Amniotic stem cell (primary cell): ENCODE results near the gene IGF2BP2.

Experiments
- DNase-seq: peaks from one replicate; lab custom pipeline; 2025; lab: John Stamatoyannopoulos, UW

Gene IGF2BP2

GRCh38 chr3:185734725-185735096 lies 90.1 kb downstream of the IGF2BP2 start:
- no peak for DNase-seq

DNA sequence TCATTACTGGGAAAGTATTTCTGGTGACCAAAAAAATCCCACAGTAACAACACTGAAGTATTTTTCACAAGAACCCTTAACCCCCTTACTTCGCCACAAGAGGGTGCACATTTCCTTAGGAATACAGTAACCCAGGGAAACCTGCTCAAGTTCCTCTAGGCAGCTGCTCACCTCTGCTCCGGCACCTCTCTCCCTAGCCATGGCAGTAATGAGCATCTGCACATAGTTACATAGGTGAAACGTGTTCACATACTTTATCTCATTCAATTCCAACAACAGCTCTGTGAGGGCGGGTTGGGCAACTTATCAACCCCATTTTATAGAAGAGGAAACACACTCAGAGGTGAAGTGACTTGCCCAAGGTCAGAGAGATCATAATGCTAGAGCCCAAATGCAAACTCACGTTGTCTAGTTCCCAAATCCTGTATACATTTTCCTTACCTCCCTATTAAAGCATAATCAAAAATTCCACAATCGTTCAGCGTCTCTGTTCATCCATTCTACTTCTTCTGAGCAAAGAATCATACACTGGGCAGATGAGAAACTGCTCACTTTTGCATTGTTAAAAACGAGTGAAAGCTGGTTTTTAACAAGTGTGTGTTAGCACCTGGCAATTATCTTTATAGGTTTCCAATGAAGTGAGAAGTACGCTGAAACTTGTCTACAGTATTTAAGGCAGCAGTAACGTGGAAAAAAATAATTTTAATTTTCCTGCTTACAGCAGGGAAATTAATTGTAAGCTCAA lies 90.7 kb downstream of the IGF2BP2 start:
- peak; percentile 38 for DNase-seq

DNA sequence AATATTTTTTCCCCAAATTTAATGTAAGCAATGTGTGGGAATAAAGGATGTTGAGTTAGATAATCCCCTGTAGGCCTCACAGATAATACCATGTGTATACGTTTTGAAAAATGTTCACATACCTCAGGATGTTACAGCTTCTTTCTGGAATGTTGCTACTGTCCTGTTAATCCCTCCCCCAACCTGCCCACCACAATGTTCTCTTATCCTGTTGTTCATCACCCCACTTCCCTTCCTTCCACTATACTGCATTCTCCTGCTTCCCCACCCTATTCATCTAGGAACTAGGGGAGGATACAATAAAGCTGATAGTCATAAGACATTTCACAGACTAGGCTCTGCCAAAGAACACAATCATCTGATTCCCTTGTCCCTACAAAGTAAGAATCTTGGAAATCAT lies 92.1 kb downstream of the IGF2BP2 start:
- no peak for DNase-seq

GRCh38 chr3:185730550-185730949 lies 94.3 kb downstream of the IGF2BP2 start:
- no peak for DNase-seq

GRCh38 chr3:185729337-185730055 lies 95.3 kb downstream of the IGF2BP2 start:
- peak; percentile 80 for DNase-seq

DNA sequence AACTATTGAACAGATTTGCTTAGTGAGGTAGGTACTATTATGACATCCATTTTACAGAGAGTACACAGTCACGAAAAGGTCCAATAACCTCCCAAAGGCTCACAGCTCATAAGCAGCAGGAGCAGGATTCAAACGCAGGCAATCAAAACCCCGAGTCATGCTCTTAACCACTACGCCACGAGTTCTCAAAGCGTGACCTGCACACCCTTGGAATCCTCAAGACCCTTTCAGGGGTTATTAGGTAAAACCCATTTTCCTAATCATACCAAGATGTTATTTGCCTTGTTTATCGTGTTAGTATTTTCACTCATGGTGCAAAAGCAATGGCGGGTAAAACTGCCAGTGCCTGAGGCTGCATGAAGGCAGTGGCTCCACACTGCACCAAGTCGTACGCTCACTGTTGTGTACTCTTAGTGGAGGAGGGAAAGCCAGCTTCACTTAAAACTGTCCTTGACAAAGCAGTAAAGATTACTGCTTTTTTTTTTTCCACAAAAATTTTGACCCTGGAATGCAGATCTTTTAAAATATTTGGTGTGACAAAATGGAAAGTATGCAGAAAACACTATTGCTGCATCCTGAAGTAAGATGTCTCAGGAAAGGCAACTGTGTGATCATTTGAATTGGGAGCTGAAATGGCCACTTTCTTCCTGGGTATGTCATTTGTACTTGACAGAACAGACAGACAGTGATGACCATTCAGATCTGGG lies 96.1 kb downstream of the IGF2BP2 start:
- no peak for DNase-seq

DNA sequence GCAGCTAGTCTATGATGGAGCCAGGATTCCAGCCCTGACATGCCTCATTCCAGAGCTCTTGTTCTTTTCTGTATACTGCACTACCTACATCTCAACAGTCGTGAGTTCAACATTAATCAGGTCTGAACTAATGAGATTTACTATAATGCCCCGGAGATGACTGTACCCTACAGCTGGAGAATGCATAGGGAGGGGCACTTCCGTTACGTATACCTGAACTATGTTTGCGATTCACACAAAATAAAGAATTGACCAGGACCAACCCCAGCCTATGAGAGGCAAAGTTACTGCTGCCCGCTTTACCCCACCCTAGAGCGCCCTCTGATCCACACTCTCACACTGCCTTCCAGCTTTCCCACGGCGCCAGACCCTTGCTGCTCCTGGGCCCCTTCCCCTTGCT lies 97.0 kb downstream of the IGF2BP2 start:
- DNase-seq: no peak

DNA sequence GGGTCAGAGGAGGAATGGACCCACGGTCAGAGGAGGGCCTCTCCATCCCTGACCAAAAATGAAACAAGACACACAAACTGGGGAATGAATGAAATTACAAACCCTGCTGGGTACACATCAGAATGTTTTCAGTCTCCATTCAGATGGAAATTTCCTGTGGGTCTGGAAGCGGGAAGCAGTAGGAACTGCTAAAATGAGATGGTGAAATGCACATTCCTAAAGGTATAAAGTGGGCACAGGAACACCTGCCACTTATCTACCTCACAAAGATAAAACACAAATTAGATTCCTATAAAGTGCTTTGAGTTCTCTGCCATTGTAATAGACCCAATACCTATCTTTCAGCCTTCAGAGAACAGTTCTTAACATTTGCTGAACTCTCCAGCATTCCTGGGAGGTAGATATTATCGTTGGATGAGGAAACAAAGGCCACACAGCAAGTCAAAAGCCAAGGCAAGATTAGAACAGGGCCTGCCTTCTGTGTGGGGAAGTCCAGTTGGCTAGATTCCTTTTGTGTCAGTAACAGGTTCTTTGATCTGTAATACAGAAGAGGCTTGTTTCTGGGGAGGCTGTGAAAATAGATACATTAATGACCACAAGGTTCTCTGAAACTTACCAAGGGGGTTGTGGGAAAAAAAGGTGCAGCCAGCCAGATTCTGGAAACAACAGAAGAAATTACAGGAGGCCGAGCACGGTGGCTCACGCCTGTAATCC lies 98.4 kb downstream of the IGF2BP2 start:
- no peak for DNase-seq

DNA sequence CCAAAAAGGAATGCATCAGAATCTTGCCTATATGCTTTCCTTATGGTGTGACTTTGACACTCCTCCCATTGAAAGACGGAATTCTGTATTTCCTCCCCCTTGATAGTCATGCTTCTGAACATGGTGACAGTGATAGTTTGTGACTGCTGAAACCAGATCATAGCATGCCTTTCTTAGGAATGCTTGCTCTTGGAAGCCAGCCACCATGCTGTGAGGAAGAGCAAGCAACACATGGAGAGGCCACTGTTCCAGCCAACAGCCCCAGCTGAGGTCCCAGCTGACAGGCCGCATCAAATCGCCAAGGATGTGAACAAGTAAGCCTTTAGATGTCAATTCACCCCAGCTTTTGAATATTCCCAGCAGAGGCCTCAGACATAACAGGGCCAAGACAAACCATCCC lies 100.1 kb downstream of the IGF2BP2 start:
- DNase-seq: no peak

GRCh38 chr3:185724251-185724650 lies 100.6 kb downstream of the IGF2BP2 start:
- DNase-seq: no peak

DNA sequence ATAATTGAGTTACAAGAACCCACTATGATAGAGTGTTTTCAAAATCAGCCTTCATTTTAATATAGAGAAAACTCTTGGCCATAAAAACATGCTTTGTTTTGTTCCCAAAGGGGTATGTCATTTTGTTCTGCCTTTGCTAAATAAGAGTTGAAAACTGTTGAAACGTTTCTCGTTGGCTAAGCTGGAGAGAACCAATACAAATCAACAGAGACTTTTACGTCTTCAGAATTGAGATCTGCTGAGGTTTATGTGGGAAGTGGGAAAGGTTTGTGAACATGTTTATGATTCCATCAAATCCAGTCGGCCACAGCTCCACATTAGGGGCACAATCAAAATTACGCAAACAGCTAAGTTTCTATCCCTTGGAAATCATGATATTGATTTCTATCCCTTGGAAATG lies 102.0 kb downstream of the IGF2BP2 start:
- DNase-seq: no peak

DNA sequence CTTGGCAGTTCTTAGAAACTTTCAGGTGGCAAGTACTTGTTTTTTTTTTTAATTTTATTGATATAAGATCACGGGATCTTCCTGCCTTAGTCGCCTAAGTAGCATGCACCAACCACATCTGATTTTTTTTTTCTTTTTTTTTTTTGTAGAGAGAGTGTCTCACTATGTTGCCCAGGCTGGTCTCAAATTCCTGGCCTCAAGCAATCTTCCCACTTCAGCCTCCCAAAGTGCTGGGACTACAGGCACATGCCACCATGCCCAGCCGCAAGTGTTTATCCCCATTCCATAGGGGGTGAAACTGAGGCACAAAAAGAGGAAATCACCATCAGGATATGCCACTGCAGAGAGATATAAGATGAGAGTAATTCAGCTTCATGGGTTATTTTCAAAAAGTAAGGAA lies 102.9 kb downstream of the IGF2BP2 start:
- DNase-seq: no peak

GRCh38 chr3:185720326-185720725 lies 104.5 kb downstream of the IGF2BP2 start:
- DNase-seq: no peak

DNA sequence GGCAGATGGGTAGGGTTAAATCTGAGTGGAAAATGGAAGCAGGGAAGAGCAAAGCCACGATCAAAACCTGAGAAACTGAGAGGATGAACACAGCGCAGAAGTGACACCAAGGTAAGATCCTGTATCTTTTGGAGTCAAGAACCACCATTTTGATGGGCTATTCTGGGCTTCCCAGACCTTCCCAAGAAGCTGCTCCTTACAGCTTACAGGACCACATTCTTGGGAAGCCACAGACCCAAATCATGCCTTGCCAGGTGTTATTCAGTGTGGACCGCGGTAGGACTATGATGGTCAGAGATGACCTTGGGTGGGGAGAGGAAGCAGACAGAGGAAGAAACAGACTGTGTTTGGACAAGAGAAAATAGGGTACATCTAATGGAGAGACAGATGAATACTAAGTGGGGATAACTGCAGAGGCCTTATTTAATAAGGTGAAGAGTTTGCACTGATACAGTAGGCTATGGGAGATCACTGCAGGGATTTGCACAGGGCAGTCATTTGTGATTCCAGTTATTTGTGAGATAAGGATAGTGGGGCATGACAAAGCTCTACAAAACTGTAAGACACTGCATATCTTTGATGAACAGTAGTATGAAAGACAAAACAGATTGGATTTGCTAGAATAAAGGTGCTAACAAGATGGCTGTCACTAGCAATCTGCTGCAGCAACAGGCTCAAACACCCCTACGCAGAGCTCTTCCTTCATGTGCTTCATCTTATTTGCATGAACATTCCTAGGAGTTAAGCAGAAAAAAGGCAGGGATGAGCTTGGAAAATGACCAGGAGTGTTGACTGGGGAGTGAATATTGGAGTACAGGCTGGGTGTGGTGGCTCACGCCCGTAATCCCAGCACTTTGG lies 105.9 kb downstream of the IGF2BP2 start:
- no peak for DNase-seq

DNA sequence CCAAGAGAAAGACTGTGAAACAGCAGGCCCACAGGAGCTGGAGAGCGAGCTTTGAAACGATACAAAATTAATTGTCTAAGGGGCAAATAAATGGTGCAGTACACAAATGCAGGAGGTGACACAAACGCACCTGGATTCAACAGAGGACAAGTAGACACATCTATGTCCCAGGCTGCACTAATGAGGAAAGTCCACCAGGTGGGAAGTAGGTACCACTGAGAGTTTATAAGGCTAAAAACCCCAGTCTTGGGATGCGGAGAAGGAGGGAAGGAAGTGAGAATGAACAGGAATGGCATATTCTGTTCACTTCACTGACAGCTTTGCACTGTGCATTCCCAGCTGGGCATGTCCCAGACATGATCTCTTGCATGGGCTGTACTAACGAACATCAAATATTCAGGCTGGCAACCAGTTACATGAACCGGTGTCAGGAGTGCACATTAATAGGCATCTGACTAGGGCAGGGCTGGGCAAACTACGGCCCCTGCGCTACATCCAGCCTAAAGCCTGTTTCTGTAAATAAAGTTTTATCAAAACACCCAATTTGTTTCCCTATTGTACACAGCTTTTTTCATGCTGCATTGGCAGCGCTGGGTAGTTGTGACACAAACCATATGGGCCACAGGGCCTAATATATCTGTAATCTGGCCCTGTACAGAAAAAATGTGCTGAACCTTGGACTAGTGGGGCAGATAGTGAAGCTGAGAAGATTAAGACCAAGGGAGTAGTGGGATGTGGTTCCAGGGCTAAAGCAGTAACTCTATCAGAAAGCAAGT lies 107.0 kb downstream of the IGF2BP2 start:
- no peak for DNase-seq

- peak; percentile 30 for DNase-seq
These were observed 107.7 kb downstream of the IGF2BP2 start for GRCh38 chr3:185717121-185717520.

- no peak for DNase-seq
These were observed 108.3 kb downstream of the IGF2BP2 start for GRCh38 chr3:185716436-185717108.

GRCh38 chr3:185715091-185715490 lies 109.8 kb downstream of the IGF2BP2 start:
- DNase-seq: no peak

DNA sequence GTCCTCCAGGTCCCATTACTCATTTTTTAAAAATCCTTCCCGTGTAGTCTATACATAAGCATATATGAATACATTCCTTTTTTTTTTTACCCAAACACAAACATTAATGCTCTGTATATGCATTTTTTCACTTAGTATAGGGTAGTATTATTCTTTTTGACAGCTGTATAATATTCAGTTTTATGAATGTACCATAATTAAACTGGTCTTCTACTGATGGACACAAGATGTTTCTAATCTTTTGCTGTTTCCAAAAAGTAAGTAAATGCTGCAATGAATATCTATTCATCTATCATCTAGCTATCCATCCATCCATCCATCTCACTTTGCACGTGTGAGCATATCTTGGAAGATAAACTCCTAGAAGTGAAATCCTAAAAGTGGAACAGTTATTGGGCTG lies 110.8 kb downstream of the IGF2BP2 start:
- DNase-seq: no peak

GRCh38 chr3:185713015-185713414 lies 111.8 kb downstream of the IGF2BP2 start:
- no peak for DNase-seq
